Gastroesophageal sphincter (tissue), 4 donors: ENCODE data around the gene MSANTD3. TPM values are rescaled to one million over a fixed set of nuclear protein-coding genes. Genes with fewer than 3 reads are reported as not detected.

Experiments
- ATAC-seq: fragments of 150-250 bp; one replicate; pipeline ENCODE4 v1.9.1; 2016; ENCODE audit warnings: mild to moderate bottlenecking, moderate library complexity
- H3K27ac ChIP-seq, 4 donors: fragments of 200-600 bp; sonication (generic) in 3 of 4; 1 replicate in 3 of 4; 2 replicates in 1 of 4; pipeline ENCODE4 v1.5.1; 2016 to 2019
- H3K27me3 ChIP-seq: fragments of 200-600 bp; sonication (generic); one replicate; pipeline ENCODE4 v1.5.1; 2019
- H3K36me3 ChIP-seq, 2 donors: fragments of 200-600 bp; sonication (generic); one replicate each; pipeline ENCODE4 v1.5.1; 2019; ENCODE audit warnings: control low read depth in 1 of 2
- H3K4me1 ChIP-seq, 3 donors: fragments of 200-600 bp; sonication (generic); 1 replicate in 2 of 3; 2 replicates in 1 of 3; pipeline ENCODE4 v1.5.1; 2016 to 2019; ENCODE audit warnings: control low read depth in 2 of 3
- H3K4me3 ChIP-seq, 2 donors: fragments of 200-600 bp; sonication (generic); one replicate each; pipeline ENCODE4 v1.5.1; 2019; ENCODE audit warnings: mild to moderate bottlenecking in 1 of 2, moderate library complexity in 1 of 2
- H3K9me3 ChIP-seq, 3 donors: fragments of 200-600 bp; sonication (generic); one replicate each; pipeline ENCODE4 v1.5.1; 2017 to 2019; ENCODE audit warnings: control low read depth in 2 of 3
- CTCF ChIP-seq, 4 experiments: fragments of 200-600 bp in 2 of 4; fragments of 450-650 bp in 2 of 4; sonication (generic) in 1 of 4; IDR thresholded peaks; one replicate each; pipeline ENCODE4 v1.5.1; 2017 to 2019; ENCODE audit warnings: antibody characterized with exemption in 4 of 4, mild to moderate bottlenecking in 2 of 4, moderate library complexity in 2 of 4
- EP300 ChIP-seq: sonication (generic); formaldehyde crosslinking; IDR thresholded peaks from one replicate; pipeline ENCODE4 v1.6.1; 2017; ENCODE audit warnings: antibody characterized with exemption, mild to moderate bottlenecking
- POLR2A ChIP-seq, 2 donors: fragments of 450-650 bp; IDR thresholded peaks; one replicate each; pipeline ENCODE4 v1.6.1; 2017; ENCODE audit warnings: antibody characterized with exemption in 2 of 2, mild to moderate bottlenecking in 2 of 2, moderate library complexity in 1 of 2
- POLR2AphosphoS5 ChIP-seq: sonication (generic); formaldehyde crosslinking; IDR thresholded peaks from one replicate; pipeline ENCODE4 v1.6.1; 2017; ENCODE audit warnings: antibody characterized with exemption
- WGBS, 2 donors: methylation state at CpG; one replicate each; pipeline ENCODE4 v1.1.5; 2018; ENCODE audit warnings: low coverage in 1 of 2; 5-methylcytosine and 5-hydroxymethylcytosine counted together
- total RNA-seq, 4 donors: library from RNA; depleted of rRNA; stranded (reverse); fragments of >200 nt; gene quantifications; one replicate each; pipeline ENCODE4 v1.1.0, GENCODE V29; 2016

MSANTD3 gene
- total RNA-seq, 4 donors from 2014 or later, result 19.1 to 56.9 (median 34.8) TPM

- WGBS, 2 donors, result 93 to 100% methylated on average over 2 to 5 of the region's 9 CpGs
- Histone ChIP-seq H3K27ac (no peak overlapping the region), H3K9me3 (no peaks in the 10 kb centered on the region)
Measured at GRCh38 chr9:100396769-100397168, 30.2 kb upstream of the MSANTD3 start.

GRCh38 chr9:100397529-100398266 is 29.2 kb upstream of the MSANTD3 start:
- Histone ChIP-seq H3K4me3 (no peak overlapping the region), H3K9me3 (no peaks in the 10 kb centered on the region), H3K36me3 (peaks cover 0 to 5% of the 10 kb centered on the region in 2 donors), H3K27me3 (no peaks in the 10 kb centered on the region), H3K27ac (no peak overlapping the region), H3K4me1 (no peaks in the 10 kb centered on the region)
- ATAC-seq, result no peak
- no peak for TF ChIP-seq POLR2A (IDR thresholded peaks at IDR 0.05)
- TF ChIP-seq POLR2AphosphoS5, result no peak
- TF ChIP-seq EP300, result no peak
- no peak for TF ChIP-seq CTCF (IDR thresholded peaks at IDR 0.05)
- 41 to 73% methylated on average over 3 of the region's 3 CpGs for WGBS, 2 donors

More at GRCh38 chr9:100396769-100397168, 30.2 kb upstream of the MSANTD3 start:
- H3K36me3 ChIP-seq, result peaks cover 0 to 11% of the 10 kb centered on the region in 2 donors
- TF ChIP-seq CTCF (IDR thresholded peaks at IDR 0.05) (no peak), POLR2A (IDR thresholded peaks at IDR 0.05) (no peak), POLR2AphosphoS5 (no peak), EP300 (no peak)
- no peaks in the 10 kb centered on the region for H3K27me3 ChIP-seq
- ATAC-seq, result no peak
- no peak overlapping the region for H3K4me3 ChIP-seq
- no peaks in the 10 kb centered on the region for H3K4me1 ChIP-seq

- H3K4me3 ChIP-seq, result no peak overlapping the region
- no peak for TF ChIP-seq POLR2A (IDR thresholded peaks at IDR 0.05)
- no peak for TF ChIP-seq CTCF (IDR thresholded peaks at IDR 0.05)
- no peak for TF ChIP-seq POLR2AphosphoS5
- TF ChIP-seq EP300, result no peak
- H3K4me1 ChIP-seq, result no peaks in the 10 kb centered on the region
- H3K9me3 ChIP-seq, result no peaks in the 10 kb centered on the region
- no peak for ATAC-seq
- H3K27me3 ChIP-seq, result peaks cover 11% of the 10 kb centered on the region
- H3K36me3 ChIP-seq, result no peaks in the 10 kb centered on the region
- no peak overlapping the region for H3K27ac ChIP-seq
- 86 to 100% methylated on average over 1 of the region's 1 CpG for WGBS, 2 donors
Measured at GRCh38 chr9:100401042-100401441, 25.9 kb upstream of the MSANTD3 start.

GRCh38 chr9:100406962-100407361 is 20.0 kb upstream of the MSANTD3 start:
- TF ChIP-seq POLR2AphosphoS5, result no peak
- no peak for TF ChIP-seq EP300
- TF ChIP-seq POLR2A (IDR thresholded peaks at IDR 0.05), result no peak
- no peak for TF ChIP-seq CTCF (IDR thresholded peaks at IDR 0.05)
- peaks cover 12% of the 10 kb centered on the region for H3K27me3 ChIP-seq
- no peak overlapping the region for H3K27ac ChIP-seq
- H3K4me1 ChIP-seq, result peaks cover 0 to 10% (median 0%) of the 10 kb centered on the region in 3 donors
- H3K36me3 ChIP-seq, result no peaks in the 10 kb centered on the region
- no peak for ATAC-seq
- H3K4me3 ChIP-seq, result no peak overlapping the region
- no peaks in the 10 kb centered on the region for H3K9me3 ChIP-seq
- WGBS, 2 donors, result 75% methylated on average over 1 of the region's 1 CpG
